IPS-18a (cell line): Measurements from ENCODE around the gene KATNAL2.

Experiments used
- H3K27ac ChIP-seq: one replicate; pipeline ENCODE4 v1.5.1; 2013; ENCODE audit warnings: low read length
- H3K27me3 ChIP-seq: one replicate; pipeline ENCODE4 v1.6.1; 2013; ENCODE audit warnings: mild to moderate bottlenecking, low read length; ENCODE audit not compliant: control insufficient read depth, insufficient read depth
- H3K36me3 ChIP-seq: one replicate; pipeline ENCODE4 v1.6.1; 2013; ENCODE audit warnings: low read depth, low read length; ENCODE audit not compliant: control insufficient read depth
- H3K4me1 ChIP-seq: one replicate; pipeline ENCODE4 v1.6.1; 2013; ENCODE audit warnings: low read depth, low read length; ENCODE audit not compliant: control insufficient read depth
- H3K4me3 ChIP-seq: one replicate; pipeline ENCODE4 v1.5.1; 2013; ENCODE audit warnings: low read length
- H3K9ac ChIP-seq: one replicate; pipeline ENCODE4 v1.6.1; 2013; ENCODE audit warnings: mild to moderate bottlenecking, low read length, moderate library complexity
- H3K9me3 ChIP-seq: one replicate; pipeline ENCODE4 v1.6.1; 2013; ENCODE audit warnings: low read depth, low read length; ENCODE audit not compliant: control insufficient read depth

The KATNAL2 gene

GRCh38 chr18:47050468-47050867 lies 133.1 kb downstream of the KATNAL2 start:
- H3K9ac ChIP-seq, result no peak overlapping the region

DNA sequence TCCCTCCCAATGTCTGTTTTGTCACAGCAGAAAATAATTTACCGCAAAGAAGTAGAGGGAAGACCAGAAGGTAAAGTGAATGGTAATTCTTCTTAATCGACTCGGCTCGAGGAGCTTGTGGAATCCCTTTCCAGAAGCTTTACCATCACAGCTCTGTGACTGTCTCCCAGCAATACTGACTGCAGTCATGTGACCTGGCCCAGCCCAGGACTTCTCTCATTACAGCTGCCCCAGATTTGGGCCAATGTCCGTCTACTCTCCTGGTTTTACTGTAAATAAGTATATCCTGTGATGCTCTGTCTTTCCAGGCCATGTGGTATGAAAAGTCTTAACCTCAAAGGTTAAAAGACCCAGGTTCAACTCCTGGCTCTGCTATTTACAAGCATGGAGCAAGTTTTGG lies 137.0 kb downstream of the KATNAL2 start:
- no peaks in the 10 kb centered on the region for H3K4me1 ChIP-seq
- H3K27ac ChIP-seq, result no peak overlapping the region
- H3K9ac ChIP-seq, result no peak overlapping the region
- H3K27me3 ChIP-seq, result no peaks in the 10 kb centered on the region
- no peaks in the 10 kb centered on the region for H3K9me3 ChIP-seq
- H3K36me3 ChIP-seq, result no peaks in the 10 kb centered on the region
- H3K4me3 ChIP-seq, result no peak overlapping the region

More at GRCh38 chr18:47050468-47050867, 133.1 kb downstream of the KATNAL2 start:
- Histone ChIP-seq H3K4me1 (no peaks in the 10 kb centered on the region), H3K4me3 (no peak overlapping the region), H3K27me3 (no peaks in the 10 kb centered on the region), H3K27ac (no peak overlapping the region), H3K9me3 (no peaks in the 10 kb centered on the region), H3K36me3 (no peaks in the 10 kb centered on the region)

DNA sequence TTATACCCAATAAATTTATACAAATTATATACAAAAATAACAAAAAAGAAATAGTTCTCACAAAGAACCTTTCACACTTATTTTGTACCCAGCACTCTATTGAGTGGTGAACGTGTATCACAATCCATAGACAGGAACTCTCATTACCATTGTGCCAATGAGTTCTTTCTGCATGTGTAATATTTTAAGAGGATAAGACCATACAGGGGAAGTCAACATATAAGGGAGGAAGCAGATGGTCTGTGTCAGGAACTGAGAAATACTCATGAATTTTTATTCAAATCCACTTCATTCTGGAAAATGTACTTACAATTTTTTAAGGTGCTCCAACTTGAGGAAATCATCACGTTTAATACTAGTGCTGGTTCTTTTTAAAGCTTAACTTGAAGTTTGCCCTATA lies 145.1 kb downstream of the KATNAL2 start:
- H3K4me3 ChIP-seq, result no peak overlapping the region
- H3K27ac ChIP-seq, result no peak overlapping the region
- no peaks in the 10 kb centered on the region for H3K9me3 ChIP-seq
- H3K36me3 ChIP-seq, result no peaks in the 10 kb centered on the region
- no peaks in the 10 kb centered on the region for H3K27me3 ChIP-seq
- no peak overlapping the region for H3K9ac ChIP-seq
- no peaks in the 10 kb centered on the region for H3K4me1 ChIP-seq

DNA sequence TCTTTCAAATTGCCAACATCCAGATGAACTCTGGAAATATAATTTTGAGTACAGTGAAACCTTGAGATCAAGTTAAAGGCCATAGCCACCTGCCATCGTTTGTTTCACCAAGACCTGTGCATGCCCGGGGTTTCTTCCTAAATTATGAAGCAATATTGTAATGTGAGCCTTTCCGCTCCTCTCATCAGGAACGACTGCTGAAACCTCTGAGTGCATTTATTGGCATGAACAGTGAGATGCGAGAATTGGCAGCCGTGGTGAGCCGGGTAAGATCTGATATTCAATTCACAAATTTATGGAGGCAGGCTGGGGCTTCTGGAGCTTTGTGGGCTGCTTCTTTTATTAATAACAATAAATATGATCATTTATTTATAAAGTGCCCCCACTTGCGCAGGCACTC lies 145.7 kb downstream of the KATNAL2 start:
- Histone ChIP-seq H3K27ac (no peak overlapping the region), H3K4me3 (no peak overlapping the region), H3K9ac (no peak overlapping the region)

DNA sequence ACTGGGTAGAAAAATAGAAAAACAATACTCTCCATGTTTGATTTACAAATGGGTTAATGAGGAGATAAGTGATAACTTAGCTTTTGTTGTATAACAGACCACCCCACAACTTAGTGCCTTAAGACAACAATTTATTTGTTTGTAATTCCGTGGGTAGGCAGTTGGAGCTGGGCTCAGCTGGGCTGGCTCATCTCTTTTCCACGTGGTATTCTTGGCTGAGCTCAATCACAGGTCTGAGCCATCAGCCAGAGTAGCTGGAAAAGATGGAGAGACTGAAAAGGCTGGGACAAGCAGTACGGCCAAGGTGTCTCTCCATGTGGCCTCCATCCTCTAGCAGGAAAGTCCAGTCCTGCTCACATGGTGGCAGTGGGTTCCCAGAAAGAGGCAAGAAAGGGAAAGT lies 150.2 kb downstream of the KATNAL2 start:
- Histone ChIP-seq H3K9me3 (no peaks in the 10 kb centered on the region), H3K27me3 (no peaks in the 10 kb centered on the region), H3K9ac (no peak overlapping the region), H3K36me3 (no peaks in the 10 kb centered on the region), H3K27ac (no peak overlapping the region), H3K4me1 (no peaks in the 10 kb centered on the region), H3K4me3 (no peak overlapping the region)

More for the DNA sequence above, 145.7 kb downstream of the KATNAL2 start:
- Histone ChIP-seq H3K27me3 (no peaks in the 10 kb centered on the region), H3K4me1 (no peaks in the 10 kb centered on the region), H3K36me3 (no peaks in the 10 kb centered on the region), H3K9me3 (no peaks in the 10 kb centered on the region)

DNA sequence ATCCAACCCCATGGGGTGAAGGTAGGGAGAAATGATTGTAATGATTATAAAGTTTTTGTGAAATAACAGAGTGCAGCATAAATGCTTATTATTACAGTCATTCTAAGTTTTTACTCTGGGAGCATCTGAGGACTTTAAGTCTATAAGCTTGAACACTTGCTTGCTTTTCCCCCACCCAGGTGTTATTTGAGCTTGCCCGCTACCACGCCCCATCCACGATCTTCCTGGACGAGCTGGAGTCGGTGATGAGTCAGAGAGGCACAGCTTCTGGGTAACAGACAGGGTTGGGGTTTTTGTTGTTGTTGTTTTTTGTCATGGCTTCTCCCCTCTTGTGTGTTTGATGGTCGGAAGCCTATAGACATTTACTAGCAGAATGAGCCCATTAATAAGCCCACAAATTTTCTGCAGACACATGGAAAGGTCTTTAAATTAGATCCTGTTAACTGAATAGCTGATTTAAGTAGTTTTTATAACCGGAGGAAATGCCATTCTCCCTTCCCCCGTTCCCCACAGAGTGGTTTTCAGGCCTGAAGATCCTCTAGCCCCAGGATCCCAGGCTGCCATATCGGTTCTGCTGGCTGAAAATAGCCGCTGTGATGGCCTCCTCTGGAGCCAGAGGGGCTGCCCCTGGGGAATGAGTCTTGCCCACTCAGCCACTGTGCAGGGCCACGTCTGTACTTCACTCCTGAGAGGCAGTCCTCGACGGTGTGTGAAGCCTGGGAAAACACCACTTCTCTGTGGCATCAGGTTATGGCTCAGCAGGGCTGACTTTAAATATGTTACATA lies 157.9 kb downstream of the KATNAL2 start:
- Histone ChIP-seq H3K4me1 (peaks cover 11% of the 10 kb centered on the region), H3K4me3 (no peak overlapping the region), H3K36me3 (no peaks in the 10 kb centered on the region), H3K9me3 (no peaks in the 10 kb centered on the region), H3K9ac (no peak overlapping the region), H3K27ac (no peak overlapping the region), H3K27me3 (no peaks in the 10 kb centered on the region)

DNA sequence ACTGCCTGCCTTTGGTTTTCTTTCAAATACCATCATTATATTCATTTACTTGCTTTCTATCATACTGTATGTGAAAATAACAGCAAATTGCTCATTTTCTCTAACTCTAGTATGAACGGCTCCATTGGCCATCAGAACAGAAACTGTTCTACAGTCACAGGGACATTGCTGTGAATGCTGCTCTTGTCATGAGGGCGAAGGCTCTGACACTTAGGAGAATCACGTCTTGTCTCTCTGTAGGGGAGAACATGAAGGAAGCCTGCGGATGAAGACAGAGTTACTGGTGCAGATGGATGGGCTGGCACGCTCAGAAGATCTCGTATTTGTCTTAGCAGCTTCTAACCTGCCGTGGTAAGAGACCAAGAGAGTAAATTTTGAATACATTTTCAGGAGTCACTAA lies 159.7 kb downstream of the KATNAL2 start:
- Histone ChIP-seq H3K4me3 (no peak overlapping the region), H3K4me1 (peaks cover 11% of the 10 kb centered on the region), H3K36me3 (no peaks in the 10 kb centered on the region), H3K9me3 (no peaks in the 10 kb centered on the region), H3K9ac (no peak overlapping the region), H3K27me3 (no peaks in the 10 kb centered on the region), H3K27ac (no peak overlapping the region)

GRCh38 chr18:47080872-47081271 lies 163.5 kb downstream of the KATNAL2 start:
- Histone ChIP-seq H3K4me1 (no peaks in the 10 kb centered on the region), H3K4me3 (no peak overlapping the region), H3K27me3 (no peaks in the 10 kb centered on the region), H3K9me3 (no peaks in the 10 kb centered on the region), H3K27ac (no peak overlapping the region), H3K9ac (no peak overlapping the region), H3K36me3 (no peaks in the 10 kb centered on the region)

DNA sequence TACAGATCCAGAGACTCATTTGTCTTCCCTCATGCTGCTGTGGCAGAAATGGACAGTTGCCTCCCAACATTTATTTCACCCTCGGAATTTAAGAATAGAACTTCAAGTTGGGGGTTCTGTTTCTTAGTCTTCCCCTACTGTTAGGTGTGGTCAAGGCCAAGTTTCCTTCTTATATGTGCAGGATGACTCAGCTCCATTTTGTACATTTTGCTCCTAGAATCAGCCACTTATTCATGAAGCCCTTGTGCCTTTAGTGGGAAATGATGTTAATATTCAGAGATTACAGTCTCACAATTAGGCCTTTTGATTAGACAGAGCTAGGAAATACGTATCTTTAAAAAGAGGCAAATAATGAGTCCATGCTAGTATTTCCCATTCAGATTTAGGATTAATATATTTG lies 164.2 kb downstream of the KATNAL2 start:
- H3K9ac ChIP-seq, result no peak overlapping the region
- H3K4me1 ChIP-seq, result no peaks in the 10 kb centered on the region
- no peaks in the 10 kb centered on the region for H3K9me3 ChIP-seq
- no peaks in the 10 kb centered on the region for H3K27me3 ChIP-seq
- H3K27ac ChIP-seq, result no peak overlapping the region
- no peaks in the 10 kb centered on the region for H3K36me3 ChIP-seq
- H3K4me3 ChIP-seq, result no peak overlapping the region

GRCh38 chr18:47087676-47088075 lies 170.3 kb downstream of the KATNAL2 start:
- no peaks in the 10 kb centered on the region for H3K36me3 ChIP-seq
- H3K27ac ChIP-seq, result no peak overlapping the region
- H3K4me3 ChIP-seq, result no peak overlapping the region
- no peaks in the 10 kb centered on the region for H3K9me3 ChIP-seq
- H3K9ac ChIP-seq, result no peak overlapping the region
- H3K4me1 ChIP-seq, result no peaks in the 10 kb centered on the region
- H3K27me3 ChIP-seq, result no peaks in the 10 kb centered on the region

- H3K4me1 ChIP-seq, result peaks cover 2% of the 10 kb centered on the region
- no peaks in the 10 kb centered on the region for H3K9me3 ChIP-seq
- H3K27me3 ChIP-seq, result no peaks in the 10 kb centered on the region
- H3K4me3 ChIP-seq, result no peak overlapping the region
- no peak overlapping the region for H3K9ac ChIP-seq
- H3K27ac ChIP-seq, result no peak overlapping the region
- H3K36me3 ChIP-seq, result no peaks in the 10 kb centered on the region
Observed at GRCh38 chr18:47095810-47096209, 178.4 kb downstream of the KATNAL2 start.

GRCh38 chr18:47100212-47100831 lies 182.9 kb downstream of the KATNAL2 start:
- Histone ChIP-seq H3K36me3 (peaks cover 5% of the 10 kb centered on the region), H3K4me3 (no peak overlapping the region), H3K9me3 (no peaks in the 10 kb centered on the region), H3K27ac (no peak overlapping the region), H3K4me1 (peaks cover 2% of the 10 kb centered on the region), H3K27me3 (no peaks in the 10 kb centered on the region), H3K9ac (no peak overlapping the region)
